Measurements from ENCODE around the gene ZNF134.

DNA sequence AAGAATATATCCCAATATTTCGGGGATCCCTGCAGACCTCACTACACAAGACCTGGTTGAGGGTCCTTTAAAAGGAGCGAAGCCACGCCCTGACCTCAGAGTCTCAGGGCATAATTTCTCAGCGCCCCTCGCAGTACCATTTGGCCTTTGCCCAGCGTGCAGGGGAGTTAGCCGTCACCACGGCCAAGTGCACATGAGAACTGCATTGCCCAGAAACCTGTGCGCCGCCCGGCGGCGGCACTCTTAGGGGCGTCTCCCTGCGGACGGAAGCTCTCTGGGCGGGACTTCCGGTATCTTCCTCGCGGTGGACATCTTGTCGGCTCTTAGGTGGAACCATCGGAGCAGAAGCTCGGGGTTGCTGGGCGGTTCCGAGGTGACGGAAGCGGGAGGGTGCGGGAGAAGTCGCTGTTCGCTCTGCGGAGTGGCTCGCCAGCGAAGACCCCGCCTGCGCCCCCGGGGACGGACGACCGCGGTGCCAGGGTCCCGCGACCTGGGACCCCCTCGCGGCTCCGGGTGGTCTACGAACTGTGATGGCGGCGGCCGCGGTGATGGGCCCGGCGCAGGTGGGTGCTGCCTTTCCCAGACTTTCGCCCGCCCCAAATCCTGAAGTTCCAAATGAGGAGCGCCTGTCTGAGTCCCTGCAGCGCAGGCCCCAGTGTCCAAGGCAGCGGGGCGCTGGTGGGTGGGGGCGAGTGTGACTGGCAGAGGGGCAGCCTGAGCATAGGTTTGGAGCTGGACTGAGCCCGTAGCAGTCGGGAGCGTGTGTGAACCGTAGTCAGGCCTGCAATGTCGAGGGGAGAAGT is at the start of gene ZNF134:
- TF ChIP-seq, protein P1, sequence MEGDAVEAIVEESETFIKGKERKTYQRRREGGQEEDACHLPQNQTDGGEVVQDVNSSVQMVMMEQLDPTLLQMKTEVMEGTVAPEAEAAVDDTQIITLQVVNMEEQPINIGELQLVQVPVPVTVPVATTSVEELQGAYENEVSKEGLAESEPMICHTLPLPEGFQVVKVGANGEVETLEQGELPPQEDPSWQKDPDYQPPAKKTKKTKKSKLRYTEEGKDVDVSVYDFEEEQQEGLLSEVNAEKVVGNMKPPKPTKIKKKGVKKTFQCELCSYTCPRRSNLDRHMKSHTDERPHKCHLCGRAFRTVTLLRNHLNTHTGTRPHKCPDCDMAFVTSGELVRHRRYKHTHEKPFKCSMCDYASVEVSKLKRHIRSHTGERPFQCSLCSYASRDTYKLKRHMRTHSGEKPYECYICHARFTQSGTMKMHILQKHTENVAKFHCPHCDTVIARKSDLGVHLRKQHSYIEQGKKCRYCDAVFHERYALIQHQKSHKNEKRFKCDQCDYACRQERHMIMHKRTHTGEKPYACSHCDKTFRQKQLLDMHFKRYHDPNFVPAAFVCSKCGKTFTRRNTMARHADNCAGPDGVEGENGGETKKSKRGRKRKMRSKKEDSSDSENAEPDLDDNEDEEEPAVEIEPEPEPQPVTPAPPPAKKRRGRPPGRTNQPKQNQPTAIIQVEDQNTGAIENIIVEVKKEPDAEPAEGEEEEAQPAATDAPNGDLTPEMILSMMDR (IDR thresholded peaks at IDR 0.05; ENCODE audit: extremely low read depth in 1 of 2, insufficient read depth in 1 of 2, low read depth in 1 of 2, low read length in 2 of 2) = peak in 1 of 2 donors; percentile 62
- no peak for TF ChIP-seq EZH2 (IDR thresholded peaks at IDR 0.05; ENCODE audit: borderline replicate concordance, low read depth, low read length, severe bottlenecking)
- TF ChIP-seq POLR2AphosphoS5 (IDR thresholded peaks at IDR 0.05; ENCODE audit: insufficient read depth, low read depth, low read length) = peak; percentile 61
- no peak for TF ChIP-seq FOS (IDR thresholded peaks at IDR 0.05; ENCODE audit: borderline replicate concordance, insufficient read depth, low read length)
- TF ChIP-seq POLR2A (IDR thresholded peaks at IDR 0.05; ENCODE audit: low read depth, low read length) = peak; percentile 49
- no peak for TF ChIP-seq MYC (IDR thresholded peaks at IDR 0.05; ENCODE audit: low read depth, low read length)
- no peak for TF ChIP-seq GATA2 (IDR thresholded peaks at IDR 0.05; ENCODE audit: insufficient read depth, insufficient read length, low read depth, low read length)
